Measurements from ENCODE around the gene NLRP1. TPM values are rescaled to one million over a fixed set of nuclear protein-coding genes. Genes with fewer than 3 reads are reported as not detected.

Gene NLRP1
- total RNA-seq, 2 experiments from 2014 or later = 18.7 to 24.6 TPM

DNA sequence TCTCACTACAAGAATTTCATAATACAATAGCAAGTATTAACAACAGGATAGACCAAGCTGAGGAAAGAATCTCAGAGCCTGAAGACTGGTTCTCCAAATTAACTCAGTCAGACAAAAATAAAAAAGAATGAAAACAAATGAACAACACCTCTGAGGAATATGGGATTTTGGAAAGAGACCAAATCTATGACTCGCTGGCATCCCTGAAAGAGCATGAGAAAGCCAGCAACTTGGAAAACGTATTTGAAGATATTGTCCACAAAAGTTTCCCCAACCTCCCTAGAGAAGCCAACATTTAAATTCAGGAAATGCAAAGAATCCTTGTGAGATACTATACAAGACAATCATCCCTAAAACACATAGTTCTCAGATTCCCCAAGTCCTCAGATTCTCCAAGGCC lies 20.9 kb downstream of the NLRP1 start:
- no peak for DNase-seq (ENCODE audit: low spot score)
- Histone ChIP-seq H2AFZ (ENCODE audit: low read length) (no peak overlapping the region), H3K27ac (ENCODE audit: low read depth, low read length, poor library complexity, severe bottlenecking) (no peak overlapping the region), H3K79me2 (ENCODE audit: insufficient read depth, low read depth, low read length) (no peaks in the 10 kb centered on the region), H3K4me2 (ENCODE audit: low read length) (no peak overlapping the region), H3K4me1 (ENCODE audit: insufficient read depth, low read length, poor library complexity, severe bottlenecking) (no peaks in the 10 kb centered on the region), H3K36me3 (ENCODE audit: insufficient read depth, low read length) (0 out of 2 replicates have a peak, but pooled peaks cover 4% of the 10 kb centered on the region), H3K9me3 (ENCODE audit: low read length) (no peaks in the 10 kb centered on the region), H4K20me1 (ENCODE audit: insufficient read depth, low read length) (no peaks in the 10 kb centered on the region), H3K4me3 (ENCODE audit: low read depth, low read length, poor library complexity, severe bottlenecking) (no peak overlapping the region), H3K9me2 (ENCODE audit: insufficient read depth, low read length) (no peaks in the 10 kb centered on the region)
- TF ChIP-seq EZH2phosphoT487 (IDR thresholded peaks at IDR 0.05; ENCODE audit: borderline replicate concordance, low read depth, low read length) = no peak
- TF ChIP-seq, protein P1, sequence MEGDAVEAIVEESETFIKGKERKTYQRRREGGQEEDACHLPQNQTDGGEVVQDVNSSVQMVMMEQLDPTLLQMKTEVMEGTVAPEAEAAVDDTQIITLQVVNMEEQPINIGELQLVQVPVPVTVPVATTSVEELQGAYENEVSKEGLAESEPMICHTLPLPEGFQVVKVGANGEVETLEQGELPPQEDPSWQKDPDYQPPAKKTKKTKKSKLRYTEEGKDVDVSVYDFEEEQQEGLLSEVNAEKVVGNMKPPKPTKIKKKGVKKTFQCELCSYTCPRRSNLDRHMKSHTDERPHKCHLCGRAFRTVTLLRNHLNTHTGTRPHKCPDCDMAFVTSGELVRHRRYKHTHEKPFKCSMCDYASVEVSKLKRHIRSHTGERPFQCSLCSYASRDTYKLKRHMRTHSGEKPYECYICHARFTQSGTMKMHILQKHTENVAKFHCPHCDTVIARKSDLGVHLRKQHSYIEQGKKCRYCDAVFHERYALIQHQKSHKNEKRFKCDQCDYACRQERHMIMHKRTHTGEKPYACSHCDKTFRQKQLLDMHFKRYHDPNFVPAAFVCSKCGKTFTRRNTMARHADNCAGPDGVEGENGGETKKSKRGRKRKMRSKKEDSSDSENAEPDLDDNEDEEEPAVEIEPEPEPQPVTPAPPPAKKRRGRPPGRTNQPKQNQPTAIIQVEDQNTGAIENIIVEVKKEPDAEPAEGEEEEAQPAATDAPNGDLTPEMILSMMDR (conservative IDR thresholded peaks at IDR 0.05; ENCODE audit: low read length) = no peak
- ChIA-PET CTCF (ENCODE audit: unreplicated experiment) (no interaction called here), POLR2A (interaction anchor here (0.7 kb wide), 1 partner anchor 72 kb away, joined by 3 read pairs; no protein-coding TSS in a partner anchor)
- intact Hi-C loops (cut with micrococcal nuclease; ENCODE audit: unreplicated experiment) = no loop called here
- BruUV-seq (replicated peaks) = no TSS peak

DNA sequence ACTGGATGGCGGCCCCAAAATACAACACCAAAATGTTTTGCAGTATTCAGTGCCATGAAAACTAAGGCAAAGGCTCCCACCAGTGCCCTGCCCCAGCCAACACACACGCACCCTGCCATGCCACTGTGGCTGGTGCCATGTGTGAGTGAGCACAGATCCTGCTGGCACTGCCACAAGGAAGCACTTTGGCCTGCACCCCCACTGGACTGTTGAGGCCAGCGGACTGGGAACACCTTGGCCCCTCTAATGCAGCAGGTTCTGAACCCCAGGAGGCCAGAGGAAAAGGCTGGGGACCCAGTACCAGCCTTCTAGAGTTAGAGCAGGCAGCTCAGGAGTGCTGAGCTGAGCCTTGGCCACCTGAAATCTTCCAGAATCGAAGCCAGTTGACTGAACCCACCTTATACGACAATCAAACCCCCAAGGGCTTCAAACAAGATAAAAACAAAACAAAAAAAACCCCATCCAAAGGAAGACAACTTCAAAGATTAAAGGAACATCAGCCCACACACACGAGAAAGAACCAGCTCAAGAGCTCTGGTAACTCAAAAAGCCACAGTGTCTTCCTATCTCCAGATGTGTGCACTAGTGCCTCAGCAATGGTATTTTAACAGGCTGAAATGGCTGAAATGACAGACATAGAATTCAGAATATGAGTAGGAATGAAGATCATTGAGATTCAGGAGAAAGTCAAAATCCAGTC lies 21.5 kb downstream of the NLRP1 start:
- H3K79me2 ChIP-seq (ENCODE audit: insufficient read depth, low read depth, low read length) = no peaks in the 10 kb centered on the region
- intact Hi-C loops (cut with micrococcal nuclease; ENCODE audit: unreplicated experiment) = no loop called here
- no peak overlapping the region for H3K27ac ChIP-seq (ENCODE audit: low read depth, low read length, poor library complexity, severe bottlenecking)
- no peaks in the 10 kb centered on the region for H3K9me3 ChIP-seq (ENCODE audit: low read length)
- no peaks in the 10 kb centered on the region for H4K20me1 ChIP-seq (ENCODE audit: insufficient read depth, low read length)
- H3K9me2 ChIP-seq (ENCODE audit: insufficient read depth, low read length) = no peaks in the 10 kb centered on the region
- ChIA-PET POLR2A (interaction anchor here (0.7 kb wide), 1 partner anchor 71 kb away, joined by 3 read pairs; no protein-coding TSS in a partner anchor), CTCF (ENCODE audit: unreplicated experiment) (no interaction called here)
- H3K4me2 ChIP-seq (ENCODE audit: low read length) = no peak overlapping the region
- TF ChIP-seq EZH2phosphoT487 (IDR thresholded peaks at IDR 0.05; ENCODE audit: borderline replicate concordance, low read depth, low read length) = no peak
- TF ChIP-seq, protein P1 (conservative IDR thresholded peaks at IDR 0.05; ENCODE audit: low read length) = no peak
- 0 out of 2 replicates have a peak, but pooled peaks cover 4% of the 10 kb centered on the region for H3K36me3 ChIP-seq (ENCODE audit: insufficient read depth, low read length)
- no peak overlapping the region for H2AFZ ChIP-seq (ENCODE audit: low read length)
- DNase-seq (ENCODE audit: low spot score) = no peak
- BruUV-seq (replicated peaks) = no TSS peak
- H3K4me3 ChIP-seq (ENCODE audit: low read depth, low read length, poor library complexity, severe bottlenecking) = no peak overlapping the region
- H3K4me1 ChIP-seq (ENCODE audit: insufficient read depth, low read length, poor library complexity, severe bottlenecking) = no peaks in the 10 kb centered on the region

All from OCI-LY7 (cell line).